GM12878 (cell line): ENCODE measurements around the gene ACAP1.
A peak's percentile ranks its signal among the peaks of the same experiment; 100 is the strongest.

Experiments used
- BCLAF1 ChIP-seq: fragments of 450-650 bp; IDR thresholded peaks from 2 replicates; pipeline ENCODE4 v1.6.1; 2017; ENCODE audit warnings: antibody characterized with exemption, mild to moderate bottlenecking, moderate library complexity
- CTCF ChIP-seq, 3 experiments: IDR thresholded peaks in 2 of 3; conservative IDR thresholded peaks in 1 of 3; 2 replicates each; pipeline ENCODE4 v1.5.1; 2011; ENCODE audit warnings: low read depth in 3 of 3, low read length in 3 of 3, mild to moderate bottlenecking in 3 of 3, control low read depth in 2 of 3, moderate library complexity in 2 of 3, inconsistent platforms in 1 of 3, mixed read lengths in 1 of 3; ENCODE audit not compliant: control insufficient read depth in 2 of 3, insufficient read depth in 1 of 3; ENCODE audit errors: extremely low read depth in 1 of 3
- ESRRA ChIP-seq: IDR thresholded peaks from 2 replicates; pipeline ENCODE4 v1.6.1; 2012; ENCODE audit warnings: mild to moderate bottlenecking, low read length, improper control_type of control experiment
- GATAD2B ChIP-seq: fragments of 450-650 bp; conservative IDR thresholded peaks from 2 replicates; pipeline ENCODE4 v1.6.1; 2017; ENCODE audit warnings: low read depth, mild to moderate bottlenecking, moderate library complexity
- JUNB ChIP-seq: IDR thresholded peaks from 2 replicates; pipeline ENCODE4 v1.6.1; 2016; ENCODE audit warnings: antibody characterized with exemption, mild to moderate bottlenecking
- MTA3 ChIP-seq: IDR thresholded peaks from 2 replicates; pipeline ENCODE4 v1.6.1; 2012; ENCODE audit warnings: low read length, inconsistent platforms, borderline replicate concordance
- NKRF ChIP-seq: fragments of 450-650 bp; conservative IDR thresholded peaks from 2 replicates; pipeline ENCODE4 v1.6.1; 2017; ENCODE audit warnings: mild to moderate bottlenecking, moderate library complexity
- POLR2A ChIP-seq: IDR thresholded peaks from 2 replicates; pipeline ENCODE4 v1.6.1; 2011; ENCODE audit warnings: low read depth, mild to moderate bottlenecking, low read length
- RAD21 ChIP-seq: IDR thresholded peaks from 2 replicates; pipeline ENCODE4 v1.6.1; 2011; ENCODE audit warnings: mild to moderate bottlenecking, low read depth, low read length, moderate library complexity; ENCODE audit not compliant: insufficient read depth
- SMAD1 ChIP-seq: fragments of 450-650 bp; IDR thresholded peaks from 2 replicates; pipeline ENCODE4 v1.6.1; 2018; ENCODE audit warnings: mild to moderate bottlenecking, low read depth; ENCODE audit not compliant: partially characterized antibody
- SP1 ChIP-seq: IDR thresholded peaks from one replicate; pipeline ENCODE4 v1.6.1; 2011; ENCODE audit warnings: low read depth, low read length
- TARDBP ChIP-seq: IDR thresholded peaks from 2 replicates; pipeline ENCODE4 v1.6.1; 2016; ENCODE audit warnings: borderline replicate concordance
- YY1 ChIP-seq: IDR thresholded peaks from 2 replicates; pipeline ENCODE4 v1.6.1; 2011; ENCODE audit warnings: low read depth, mild to moderate bottlenecking, low read length
- ZBTB33 ChIP-seq: fragments of 450-650 bp; IDR thresholded peaks from 2 replicates; pipeline ENCODE4 v1.6.1; 2017; ENCODE audit warnings: mild to moderate bottlenecking

GRCh38 chr17:7315570-7316235 lies 20.6 kb upstream of the ACAP1 start:
- TF ChIP-seq CTCF (IDR thresholded peaks at IDR 0.05 in 2 of 3, conservative IDR thresholded peaks at IDR 0.05 in 1 of 3; ENCODE audit: control insufficient read depth in 2 of 3, extremely low read depth in 1 of 3, insufficient read depth in 1 of 3, low read depth in 3 of 3, low read length in 3 of 3) (no peak), JUNB (no peak), NKRF (no peak), POLR2A (no peak), SMAD1 (no peak), MTA3 (no peak; the same call in 1 of the 2 replicates), SP1 (no peak), YY1 (no peak), GATAD2B (0 out of 2 replicates have a peak, but pooled peaks have one; percentile 0), TARDBP (no peak), ZBTB33 (no peak), ESRRA (no peak), BCLAF1 (no peak), RAD21 (no peak)
